MM.1S (cell line): Measurements from ENCODE around the gene PLGRKT.

Experiments
- EZH2 ChIP-seq: fragments of 300-600 bp; sonication (generic); optimal IDR thresholded peaks from 2 replicates; pipeline ENCODE3; 2017; ENCODE audit warnings: low read depth, mild to moderate bottlenecking, antibody characterized with exemption, low read length, mixed read lengths
- TF ChIP-seq, protein P1 (sequence below): fragments of 300-600 bp; sonication (generic); IDR thresholded peaks from 2 replicates; pipeline ENCODE4 v1.5.1; 2016; ENCODE audit warnings: antibody characterized with exemption, low read length, mixed read lengths

DNA sequence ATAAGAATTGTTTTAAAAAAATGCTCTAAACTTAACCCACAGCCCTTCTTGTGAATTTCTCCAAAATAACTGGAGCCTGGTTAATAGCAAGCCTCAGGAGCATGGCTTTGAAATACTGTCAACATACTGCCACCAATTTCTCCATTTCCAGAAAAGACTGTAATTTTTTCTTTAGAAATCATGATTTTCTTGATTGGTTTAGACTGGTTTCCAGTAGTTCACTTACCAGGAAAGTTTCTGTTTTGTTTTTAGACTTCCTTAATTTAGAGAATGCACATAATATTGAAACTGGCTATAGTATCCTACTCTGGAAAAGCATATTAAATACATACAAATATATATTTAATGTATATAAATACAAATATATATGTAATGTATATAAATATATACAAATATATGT is 8.2 kb upstream of the PLGRKT start:
- TF ChIP-seq, protein P1, sequence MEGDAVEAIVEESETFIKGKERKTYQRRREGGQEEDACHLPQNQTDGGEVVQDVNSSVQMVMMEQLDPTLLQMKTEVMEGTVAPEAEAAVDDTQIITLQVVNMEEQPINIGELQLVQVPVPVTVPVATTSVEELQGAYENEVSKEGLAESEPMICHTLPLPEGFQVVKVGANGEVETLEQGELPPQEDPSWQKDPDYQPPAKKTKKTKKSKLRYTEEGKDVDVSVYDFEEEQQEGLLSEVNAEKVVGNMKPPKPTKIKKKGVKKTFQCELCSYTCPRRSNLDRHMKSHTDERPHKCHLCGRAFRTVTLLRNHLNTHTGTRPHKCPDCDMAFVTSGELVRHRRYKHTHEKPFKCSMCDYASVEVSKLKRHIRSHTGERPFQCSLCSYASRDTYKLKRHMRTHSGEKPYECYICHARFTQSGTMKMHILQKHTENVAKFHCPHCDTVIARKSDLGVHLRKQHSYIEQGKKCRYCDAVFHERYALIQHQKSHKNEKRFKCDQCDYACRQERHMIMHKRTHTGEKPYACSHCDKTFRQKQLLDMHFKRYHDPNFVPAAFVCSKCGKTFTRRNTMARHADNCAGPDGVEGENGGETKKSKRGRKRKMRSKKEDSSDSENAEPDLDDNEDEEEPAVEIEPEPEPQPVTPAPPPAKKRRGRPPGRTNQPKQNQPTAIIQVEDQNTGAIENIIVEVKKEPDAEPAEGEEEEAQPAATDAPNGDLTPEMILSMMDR = no peak
- TF ChIP-seq EZH2 = no peak
